Testis (tissue), 2 donors: Measurements from ENCODE around the gene BTBD6.

Source experiments
- CTCF ChIP-seq, 3 experiments: fragments of 450-650 bp in 2 of 3; fragments of 200-600 bp in 1 of 3; sonication (generic) in 1 of 3; IDR thresholded peaks; one replicate each; pipeline ENCODE4 v1.5.1; 2016 to 2019; ENCODE audit warnings: antibody characterized with exemption in 3 of 3, mild to moderate bottlenecking in 2 of 3, moderate library complexity in 1 of 3
- POLR2A ChIP-seq: fragments of 450-650 bp; IDR thresholded peaks from one replicate; pipeline ENCODE4 v1.6.1; 2017; ENCODE audit warnings: antibody characterized with exemption, mild to moderate bottlenecking, moderate library complexity

- no peak for TF ChIP-seq POLR2A
- TF ChIP-seq CTCF (IDR thresholded peaks at IDR 0.05), result no peak
Measured at GRCh38 chr14:105220699-105221597, 27.4 kb upstream of the BTBD6 start.
